Urinary bladder (tissue), 4 donors: Measurements from ENCODE around the gene EPHA5. TPM values are rescaled to one million over a fixed set of nuclear protein-coding genes. Genes with fewer than 3 reads are reported as not detected.

ENCODE experiments used
- DNase-seq: peaks from one replicate; pipeline ENCODE4 v3.0.0-alpha.2; 2015; ENCODE audit errors: extremely low spot score
- H3K27ac ChIP-seq: one replicate; pipeline ENCODE4 v1.5.1; 2013; ENCODE audit warnings: low read depth, mild to moderate bottlenecking, moderate library complexity
- H3K36me3 ChIP-seq: one replicate; pipeline ENCODE4 v1.6.1; 2013; ENCODE audit warnings: mild to moderate bottlenecking, moderate library complexity; ENCODE audit not compliant: insufficient read depth
- H3K4me1 ChIP-seq: one replicate; pipeline ENCODE4 v1.6.1; 2013; ENCODE audit warnings: mild to moderate bottlenecking, moderate library complexity; ENCODE audit not compliant: insufficient read depth
- H3K4me3 ChIP-seq: one replicate; pipeline ENCODE4 v1.5.1; 2013; ENCODE audit warnings: low read depth, low read length
- WGBS: extraction: QIAGEN DNeasy Blood & Tissue Kit; methylation state at CpG from one replicate; pipeline ENCODE4 v1.1.7; 2013; 5-methylcytosine and 5-hydroxymethylcytosine counted together
- polyA plus RNA-seq: library from polyadenylated mRNA; stranded (reverse); fragments of 200-250 nt; gene quantifications from one replicate; pipeline ENCODE4 v1.2.3, GENCODE V29; 2013
- total RNA-seq: library from RNA; depleted of rRNA; stranded (reverse); fragments of >200 nt; gene quantifications from one replicate; pipeline ENCODE4 v1.2.3, GENCODE V29; 2014
- donor health status: healthy with polysubstance abuse.
- donor health status: healthy.

Gene EPHA5
- total and polyA plus RNA-seq, 2 donors, result 0.35 to 4.1 TPM

DNA sequence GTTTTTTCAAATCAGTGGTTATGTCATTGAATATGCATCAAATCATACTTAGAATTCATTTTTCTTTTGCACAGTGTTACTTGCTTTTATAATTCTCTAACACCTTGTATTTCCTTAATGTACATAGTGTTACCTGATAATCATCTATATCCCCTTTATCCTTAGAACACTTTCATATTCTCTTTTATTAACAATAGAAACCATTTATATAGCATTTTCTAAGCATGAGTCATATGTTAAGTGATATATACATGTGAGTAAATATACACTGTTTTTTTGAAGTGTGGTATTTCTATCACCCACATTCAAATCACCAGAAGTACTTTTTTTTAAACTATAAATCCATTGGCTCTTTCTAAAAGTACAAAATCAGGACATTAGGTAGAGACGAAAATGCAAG is 15.3 kb downstream of the EPHA5 start:
- H3K4me1 ChIP-seq, result no peaks in the 10 kb centered on the region
- H3K4me3 ChIP-seq, result no peak overlapping the region
- no peak overlapping the region for H3K27ac ChIP-seq
- no peak for DNase-seq
- H3K36me3 ChIP-seq, result no peaks in the 10 kb centered on the region
- WGBS, result 85% methylated on average over 1 of the region's 1 CpG

DNA sequence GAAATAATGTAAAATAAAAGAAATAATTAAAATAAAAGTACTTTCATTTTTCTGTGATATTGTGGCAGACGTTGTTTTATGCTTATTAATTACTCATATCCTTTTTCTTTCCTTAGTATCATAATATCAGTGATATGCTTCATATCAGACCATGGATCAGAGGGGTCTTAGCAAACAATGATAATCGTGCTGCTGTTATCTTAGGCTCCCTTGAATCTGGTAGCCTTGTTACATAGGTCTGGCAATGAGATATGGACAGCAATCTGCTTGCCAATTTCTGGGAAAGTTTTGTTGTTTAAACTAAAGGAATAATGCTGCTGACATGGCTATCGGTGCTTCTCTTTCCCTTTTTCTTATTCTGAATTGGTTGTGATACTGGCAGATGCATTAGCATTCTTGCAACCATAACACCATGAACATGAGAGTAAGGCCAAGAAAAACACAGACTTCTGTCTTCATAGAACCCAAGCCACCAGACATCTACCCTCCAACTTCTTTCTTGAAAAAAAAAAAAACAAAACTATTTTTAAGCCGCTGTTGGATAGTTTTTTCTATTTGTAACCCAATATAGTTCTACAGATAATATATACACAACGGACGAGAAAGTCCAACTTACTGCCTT is 16.4 kb downstream of the EPHA5 start:
- 65% methylated on average over 6 of the region's 6 CpGs for WGBS
- no peak for DNase-seq

DNA sequence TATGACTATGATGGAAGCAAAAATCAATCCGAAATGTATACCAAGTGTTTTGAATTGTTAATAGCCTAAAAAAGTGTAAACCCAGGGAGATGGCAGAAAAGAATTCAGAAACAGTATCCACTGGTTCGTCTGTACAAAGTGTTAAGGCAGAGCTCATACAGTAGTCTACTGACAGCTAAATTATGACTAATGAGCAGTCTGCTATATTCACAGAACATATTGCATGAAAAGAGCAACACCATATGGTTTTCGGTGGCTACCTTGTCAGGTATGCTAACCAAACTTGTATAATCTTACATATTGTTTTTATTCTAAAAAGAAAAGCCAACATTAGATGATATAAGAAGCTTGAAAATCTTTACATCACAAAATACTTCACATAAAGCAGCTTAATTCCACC is 18.5 kb downstream of the EPHA5 start:
- no peaks in the 10 kb centered on the region for H3K36me3 ChIP-seq
- no peaks in the 10 kb centered on the region for H3K4me1 ChIP-seq
- WGBS, result 72% methylated on average over 3 of the region's 3 CpGs
- no peak overlapping the region for H3K27ac ChIP-seq
- DNase-seq, result no peak
- no peak overlapping the region for H3K4me3 ChIP-seq

More for the DNA sequence above, 16.4 kb downstream of the EPHA5 start:
- Histone ChIP-seq H3K27ac (no peak overlapping the region), H3K36me3 (no peaks in the 10 kb centered on the region), H3K4me3 (no peak overlapping the region), H3K4me1 (no peaks in the 10 kb centered on the region)

- H3K27ac ChIP-seq, result no peak overlapping the region
- WGBS, result 25% methylated on average over 1 of the region's 1 CpG
Measured at GRCh38 chr4:65651031-65651430, 19.3 kb downstream of the EPHA5 start.

DNA sequence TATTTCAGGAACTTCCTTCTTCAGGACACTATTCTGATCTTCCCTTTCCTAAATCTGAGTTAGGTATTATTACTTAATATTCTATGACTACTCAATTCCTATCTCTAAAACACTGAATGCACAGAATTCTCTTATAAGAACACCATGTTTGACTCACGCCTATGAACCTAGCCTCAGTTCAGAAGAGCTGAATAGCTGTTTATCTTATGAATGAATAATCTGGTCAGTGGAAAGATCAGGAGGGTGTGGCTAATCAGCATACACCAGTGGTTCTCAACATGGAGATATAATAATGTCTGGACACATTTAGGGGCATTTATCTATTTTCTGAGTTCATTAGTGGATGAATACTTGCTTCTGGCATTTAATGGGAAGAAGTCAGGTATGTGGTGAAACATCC is 24.2 kb downstream of the EPHA5 start:
- 86% methylated on average over 1 of the region's 1 CpG for WGBS
- no peak for DNase-seq

More at GRCh38 chr4:65651031-65651430, 19.3 kb downstream of the EPHA5 start:
- Histone ChIP-seq H3K4me1 (no peaks in the 10 kb centered on the region), H3K36me3 (no peaks in the 10 kb centered on the region), H3K4me3 (no peak overlapping the region)
- no peak for DNase-seq

GRCh38 chr4:65645185-65645584 is 25.1 kb downstream of the EPHA5 start:
- H3K4me3 ChIP-seq, result no peak overlapping the region
- no peak for DNase-seq
- WGBS, result 52% methylated on average over 1 of the region's 1 CpG
- H3K36me3 ChIP-seq, result no peaks in the 10 kb centered on the region
- H3K27ac ChIP-seq, result no peak overlapping the region
- H3K4me1 ChIP-seq, result no peaks in the 10 kb centered on the region

More for the DNA sequence above, 24.2 kb downstream of the EPHA5 start:
- H3K4me3 ChIP-seq, result no peak overlapping the region
- H3K36me3 ChIP-seq, result no peaks in the 10 kb centered on the region
- no peak overlapping the region for H3K27ac ChIP-seq
- H3K4me1 ChIP-seq, result no peaks in the 10 kb centered on the region

DNA sequence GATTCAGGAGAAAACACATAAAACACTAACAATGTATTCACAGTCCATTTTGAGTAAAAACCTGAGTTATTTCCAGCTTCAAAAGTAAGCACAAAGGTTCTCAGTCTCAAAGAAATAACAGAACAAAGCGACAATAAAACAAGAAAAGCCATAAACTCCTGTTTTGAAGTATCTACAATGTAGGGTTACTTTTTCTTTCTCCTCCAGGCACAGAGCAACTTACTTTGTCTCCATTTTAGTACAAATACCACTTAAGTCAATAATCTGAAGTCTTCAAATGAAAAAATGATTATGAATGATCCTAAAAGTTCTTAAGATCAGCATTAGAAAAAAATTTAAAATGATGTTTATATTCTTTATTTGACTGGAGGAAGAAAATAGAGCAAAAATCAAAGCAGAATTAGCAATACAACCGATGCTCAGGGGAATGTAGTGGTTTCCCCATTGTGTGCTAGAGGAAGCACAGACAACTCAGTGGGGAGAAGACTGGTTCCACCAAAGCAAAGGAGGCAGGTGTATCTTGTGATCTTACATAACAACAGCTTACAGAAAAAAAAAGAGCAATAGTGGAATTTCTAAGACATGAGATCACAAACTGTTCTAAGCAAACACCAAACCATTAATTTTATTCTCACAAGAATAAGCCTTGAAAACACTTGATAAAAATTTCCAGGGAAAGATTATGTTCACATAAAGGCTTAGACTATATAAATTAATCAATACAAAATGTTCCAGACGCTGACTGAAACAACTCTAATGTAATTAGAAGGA is 35.1 kb downstream of the EPHA5 start:
- no peak overlapping the region for H3K4me3 ChIP-seq
- WGBS, result 57% methylated on average over 3 of the region's 3 CpGs
- no peaks in the 10 kb centered on the region for H3K36me3 ChIP-seq
- no peaks in the 10 kb centered on the region for H3K4me1 ChIP-seq
- no peak for DNase-seq
- H3K27ac ChIP-seq, result no peak overlapping the region

- no peaks in the 10 kb centered on the region for H3K36me3 ChIP-seq
- DNase-seq, result no peak
- no peak overlapping the region for H3K27ac ChIP-seq
- H3K4me3 ChIP-seq, result no peak overlapping the region
- no peaks in the 10 kb centered on the region for H3K4me1 ChIP-seq
Measured at GRCh38 chr4:65624651-65625050, 45.6 kb downstream of the EPHA5 start.

GRCh38 chr4:65623506-65623905 is 46.8 kb downstream of the EPHA5 start:
- no peak for DNase-seq
- Histone ChIP-seq H3K27ac (no peak overlapping the region), H3K4me3 (no peak overlapping the region), H3K36me3 (no peaks in the 10 kb centered on the region), H3K4me1 (no peaks in the 10 kb centered on the region)
- 27% methylated on average over 1 of the region's 1 CpG for WGBS

- no peak for DNase-seq
- no peak overlapping the region for H3K4me3 ChIP-seq
- H3K4me1 ChIP-seq, result no peaks in the 10 kb centered on the region
- WGBS, result 70% methylated on average over 1 of the region's 1 CpG
- H3K36me3 ChIP-seq, result no peaks in the 10 kb centered on the region
- no peak overlapping the region for H3K27ac ChIP-seq
Measured at GRCh38 chr4:65617416-65617815, 52.9 kb downstream of the EPHA5 start.

- Histone ChIP-seq H3K4me3 (no peak overlapping the region), H3K27ac (no peak overlapping the region), H3K36me3 (no peaks in the 10 kb centered on the region), H3K4me1 (no peaks in the 10 kb centered on the region)
- 69% methylated on average over 1 of the region's 1 CpG for WGBS
- no peak for DNase-seq
Measured at GRCh38 chr4:65604515-65604914, 65.8 kb downstream of the EPHA5 start.

DNA sequence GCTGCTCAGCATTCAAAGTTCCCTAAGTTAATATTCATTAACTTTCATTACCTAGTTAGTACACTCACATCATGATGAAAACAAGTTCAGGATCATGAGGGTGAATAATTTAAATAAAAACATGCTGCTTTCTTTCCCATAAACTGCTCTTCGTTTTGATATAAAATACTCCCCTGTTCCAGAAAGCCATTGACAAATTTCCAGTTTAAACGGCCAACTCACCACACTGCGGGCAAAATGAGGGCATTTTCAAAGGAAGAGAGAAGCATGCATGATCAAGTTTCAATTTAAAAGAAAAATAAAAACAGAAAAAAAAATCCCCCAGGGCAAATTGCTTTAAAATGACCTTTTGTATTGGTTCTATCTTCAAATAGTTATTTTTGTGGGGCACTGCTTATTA is 69.6 kb downstream of the EPHA5 start:
- DNase-seq, result no peak
- no peaks in the 10 kb centered on the region for H3K4me1 ChIP-seq
- 47% methylated on average over 3 of the region's 3 CpGs for WGBS
- no peaks in the 10 kb centered on the region for H3K36me3 ChIP-seq
- no peak overlapping the region for H3K4me3 ChIP-seq
- no peak overlapping the region for H3K27ac ChIP-seq

GRCh38 chr4:65599340-65599739 is 70.9 kb downstream of the EPHA5 start:
- no peak for DNase-seq
- Histone ChIP-seq H3K36me3 (no peaks in the 10 kb centered on the region), H3K27ac (no peak overlapping the region), H3K4me1 (no peaks in the 10 kb centered on the region), H3K4me3 (no peak overlapping the region)
- WGBS, result 91% methylated on average over 2 of the region's 2 CpGs

GRCh38 chr4:65597697-65598096 is 72.6 kb downstream of the EPHA5 start:
- Histone ChIP-seq H3K4me1 (no peaks in the 10 kb centered on the region), H3K4me3 (no peak overlapping the region), H3K36me3 (no peaks in the 10 kb centered on the region), H3K27ac (no peak overlapping the region)
- 95% methylated on average over 1 of the region's 1 CpG for WGBS
- no peak for DNase-seq
